ENCODE measurements around the gene MT1E.
"Not testable (repeated sequence)": the region's sequence is repeated elsewhere in the genome, so short reads cannot be mapped to it uniquely, and the experiment has no call there.

MT1E gene

GRCh38 chr16:56647641-56648431 is 22.3 kb downstream of the MT1E start:
- DNase-seq = no peak

GRCh38 chr16:56649271-56649670 is 23.7 kb downstream of the MT1E start:
- DNase-seq = no peak

- no peak for DNase-seq
These were observed 24.2 kb downstream of the MT1E start for GRCh38 chr16:56649820-56650219.

DNA sequence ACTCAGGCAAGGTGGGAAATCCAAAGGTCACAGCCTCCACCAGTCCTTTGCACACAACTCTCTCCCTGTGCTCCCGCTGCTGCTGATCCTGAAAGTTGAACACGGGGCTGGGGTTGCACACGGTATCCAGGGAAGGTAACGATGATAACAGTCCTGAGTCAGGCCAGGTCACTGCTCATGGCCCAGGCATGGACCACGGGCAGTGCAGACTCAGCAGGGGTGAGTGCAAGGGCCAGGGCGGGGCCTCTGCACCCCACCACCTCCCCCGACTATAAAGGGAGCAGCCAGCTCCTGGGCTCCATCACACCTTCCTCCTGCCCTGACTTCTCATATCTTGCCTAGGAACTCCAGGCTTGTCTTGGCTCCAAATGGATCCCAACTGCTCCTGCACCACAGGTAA is 26.0 kb downstream of the MT1E start, which contains the start of gene MT1B:
MT1B (plus strand) TSS at position 301 of the 400 bp plus-strand sequence; CDS start at position 369, 68 bp downstream.
- no peak for DNase-seq

GRCh38 chr16:56652600-56652999 is 27.0 kb downstream of the MT1E start:
- no peak for DNase-seq

GRCh38 chr16:56653218-56653617 is 27.6 kb downstream of the MT1E start:
- DNase-seq = no peak

GRCh38 chr16:56657555-56658326 is 32.2 kb downstream of the MT1E start, which contains the start of gene MT1F:
MT1F (plus strand) TSS chr16:56657959; CDS start chr16:56658059, 100 bp downstream.
- peak; percentile 60 for DNase-seq

- DNase-seq = no peak
These were observed 32.8 kb downstream of the MT1E start for GRCh38 chr16:56658327-56658875.

DNA sequence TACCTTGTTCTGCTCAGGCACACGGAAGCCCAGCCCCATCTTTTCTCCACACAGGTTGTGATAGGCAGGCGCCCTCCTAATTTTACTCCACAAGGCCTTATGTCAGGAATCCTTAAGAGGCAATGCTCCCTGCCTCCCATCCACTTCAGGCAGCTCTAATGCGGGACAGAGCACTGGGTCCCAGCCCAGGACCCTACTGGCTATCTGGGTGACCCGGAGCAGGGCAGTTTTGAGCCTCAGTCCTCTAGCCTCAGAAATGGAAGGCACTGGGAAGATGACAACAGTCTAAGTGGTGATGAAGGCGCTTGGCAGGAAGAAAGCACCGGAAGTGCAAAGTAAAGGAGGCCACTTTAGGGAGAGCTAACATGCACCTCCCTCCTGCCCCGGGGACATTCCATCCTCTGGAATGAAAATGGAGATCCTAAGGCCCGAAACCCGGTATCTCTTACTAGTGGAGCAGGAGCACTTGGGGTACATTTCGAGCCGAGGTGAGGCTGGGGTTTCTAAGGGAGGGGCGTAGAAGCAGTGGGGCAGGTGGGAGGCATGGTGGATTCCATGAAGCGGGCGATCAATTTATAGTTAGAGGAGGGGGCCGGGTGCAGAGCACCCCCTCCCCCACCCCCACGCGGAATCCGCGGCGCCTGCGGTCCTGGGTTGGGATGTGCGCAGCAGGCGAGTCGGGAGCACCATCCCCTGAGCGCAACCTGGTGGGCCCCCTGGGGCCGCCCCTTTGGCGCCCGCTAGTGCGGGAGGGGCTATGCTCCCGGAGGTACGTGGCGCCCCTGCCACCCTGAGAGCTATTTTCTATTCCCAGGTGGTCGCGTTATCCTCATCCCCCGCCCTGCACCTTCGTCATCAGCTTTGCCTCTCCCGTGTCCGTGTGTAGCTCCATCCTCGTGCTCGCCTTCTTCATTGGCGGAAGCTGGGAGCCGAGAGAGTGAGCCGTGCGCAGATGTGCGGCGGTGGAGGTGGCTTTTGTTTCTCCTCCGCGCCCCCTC is 37.1 kb downstream of the MT1E start:
- DNase-seq = peak; percentile 30

DNA sequence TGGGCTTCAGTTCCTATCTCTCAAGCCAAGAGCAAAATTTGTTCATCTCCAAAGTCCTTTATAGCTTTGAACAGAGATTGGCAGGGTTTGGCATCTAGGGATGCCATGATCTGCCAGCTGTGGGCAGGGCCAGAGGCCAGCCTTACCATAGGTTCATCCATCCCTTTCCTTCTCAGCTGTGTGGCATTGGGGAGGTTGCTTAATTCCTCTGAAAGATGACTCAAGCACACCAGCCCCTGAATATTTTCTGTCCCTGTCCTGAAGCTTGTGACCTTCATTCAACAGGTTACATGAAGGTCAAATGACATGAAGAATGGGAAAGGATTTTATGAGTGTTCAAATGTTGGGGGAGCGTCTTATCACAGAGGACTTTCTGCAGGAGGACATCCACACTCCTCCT is 38.9 kb downstream of the MT1E start:
- no peak for DNase-seq

DNA sequence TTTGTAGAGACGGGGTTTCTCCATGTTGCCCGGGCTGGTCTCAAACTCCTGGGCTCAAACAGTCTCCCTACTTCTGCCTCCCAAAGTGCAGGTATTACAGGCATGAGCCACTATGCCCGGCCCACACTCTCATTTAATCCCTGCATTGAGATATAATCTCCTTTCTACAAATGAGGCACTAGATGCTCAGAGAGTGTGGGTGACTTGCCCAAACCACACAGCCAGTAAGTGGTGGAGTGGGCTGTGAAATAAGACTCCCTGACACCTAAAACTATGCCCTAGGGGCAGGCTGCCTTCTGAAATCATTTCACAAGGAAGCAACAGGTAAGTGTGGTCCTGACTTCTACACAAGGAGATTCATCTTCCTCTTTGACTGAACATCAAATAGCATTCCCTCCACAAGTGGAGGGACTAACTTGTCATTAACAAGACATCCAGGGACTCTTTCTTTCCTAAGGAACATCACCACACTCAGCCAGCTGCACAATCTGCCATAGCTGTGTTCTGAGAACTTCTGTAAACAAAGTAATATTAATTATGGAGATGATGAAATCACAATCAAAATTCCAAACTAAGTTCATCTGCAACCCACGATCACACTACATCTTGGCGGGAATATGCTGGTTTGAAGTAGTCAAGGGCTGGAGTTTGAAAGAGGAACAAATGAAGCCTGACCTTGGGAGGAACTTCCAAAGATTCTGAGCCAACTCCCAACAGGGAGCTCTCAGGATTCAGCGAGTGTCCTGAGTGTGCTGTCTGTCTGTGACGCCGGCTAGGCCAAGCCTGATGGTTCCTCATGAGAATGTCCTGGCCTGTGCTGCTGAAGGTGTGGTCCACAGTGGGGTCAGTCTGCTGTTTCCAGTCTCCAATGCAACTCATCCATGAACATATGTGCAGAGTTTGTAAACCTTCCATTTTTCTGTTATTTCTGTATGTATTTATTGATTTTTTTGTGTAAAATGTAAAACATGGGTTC is 40.0 kb downstream of the MT1E start:
- DNase-seq = not testable (repeated sequence)

DNA sequence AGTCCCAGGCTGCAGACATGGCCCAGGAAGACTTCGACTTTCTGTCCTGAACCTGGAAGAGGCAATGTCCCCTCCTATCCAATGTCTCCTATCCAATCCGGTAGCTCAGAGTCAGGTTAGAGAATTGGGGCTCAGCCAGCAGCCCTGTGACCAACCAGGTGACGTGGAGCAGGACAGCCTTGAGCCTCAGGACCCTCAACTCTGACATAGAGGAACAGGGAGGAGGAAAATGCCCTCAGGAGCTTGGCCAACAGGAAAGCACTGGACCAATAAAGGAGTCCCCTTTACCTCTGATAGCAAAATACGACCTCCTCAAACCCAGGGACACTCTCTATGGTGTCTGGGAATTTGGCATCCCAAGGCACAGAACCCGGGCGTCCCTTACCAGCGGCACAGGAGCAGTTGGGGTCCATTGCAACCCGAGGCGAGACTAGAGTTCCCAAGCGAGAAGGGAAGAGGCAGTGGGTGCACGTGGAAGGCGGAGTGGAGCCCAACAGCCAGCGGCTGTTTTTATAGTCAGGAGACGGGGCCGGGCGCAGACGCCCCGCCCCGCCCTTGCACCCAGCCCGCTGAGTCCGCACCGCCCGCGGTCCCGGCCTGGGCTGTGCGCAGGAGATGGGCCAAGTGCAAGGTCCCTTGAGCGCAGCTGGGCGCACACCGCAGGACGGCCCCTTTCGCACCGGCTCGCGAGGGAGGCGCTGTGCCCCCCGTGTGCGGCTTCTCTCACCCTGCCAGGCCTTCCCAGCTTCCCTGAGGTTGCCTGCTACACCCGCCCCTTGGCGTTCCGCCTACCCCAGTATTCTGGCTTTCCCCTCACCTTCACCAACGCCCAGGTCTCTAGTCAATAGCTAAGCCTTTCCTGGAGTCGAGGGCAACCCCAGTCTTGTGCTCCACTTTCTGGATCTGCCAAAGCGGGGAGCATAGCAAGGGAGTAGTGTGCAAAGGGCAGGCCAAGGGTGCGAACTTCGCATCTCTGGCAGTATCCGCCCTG is 42.3 kb downstream of the MT1E start, which contains the start of gene MT1G:
MT1G (minus strand) TSS at position 485 of the 991 bp plus-strand sequence; CDS start at position 413, 72 bp downstream.
- DNase-seq = peak; percentile 46

GRCh38 chr16:56669005-56669839 is 43.6 kb downstream of the MT1E start, which contains the start of gene MT1H:
MT1H (plus strand) TSS chr16:56669814; CDS start chr16:56669885, 71 bp downstream.
- DNase-seq = no peak

- no peak for DNase-seq
These were observed 44.4 kb downstream of the MT1E start for GRCh38 chr16:56669840-56670619.

DNA sequence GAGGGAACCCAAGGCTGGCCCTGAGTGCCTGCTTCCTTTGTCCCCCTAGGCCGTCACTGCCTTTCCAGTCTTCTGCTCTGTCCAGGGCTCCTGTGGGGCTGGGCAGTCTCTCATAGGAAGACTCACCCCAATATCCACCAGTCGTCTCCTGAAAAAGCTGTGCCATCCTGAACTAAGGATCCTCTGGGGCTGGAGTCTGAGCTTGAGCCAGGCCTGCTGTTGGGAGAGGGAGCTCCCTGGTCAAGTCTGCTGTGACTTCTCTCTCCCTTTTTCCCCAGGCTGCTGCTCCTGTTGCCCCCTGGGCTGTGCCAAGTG is 45.0 kb downstream of the MT1E start:
- DNase-seq = no peak

GRCh38 chr16:56671691-56672090 is 46.1 kb downstream of the MT1E start:
- DNase-seq = not testable (repeated sequence)

DNA sequence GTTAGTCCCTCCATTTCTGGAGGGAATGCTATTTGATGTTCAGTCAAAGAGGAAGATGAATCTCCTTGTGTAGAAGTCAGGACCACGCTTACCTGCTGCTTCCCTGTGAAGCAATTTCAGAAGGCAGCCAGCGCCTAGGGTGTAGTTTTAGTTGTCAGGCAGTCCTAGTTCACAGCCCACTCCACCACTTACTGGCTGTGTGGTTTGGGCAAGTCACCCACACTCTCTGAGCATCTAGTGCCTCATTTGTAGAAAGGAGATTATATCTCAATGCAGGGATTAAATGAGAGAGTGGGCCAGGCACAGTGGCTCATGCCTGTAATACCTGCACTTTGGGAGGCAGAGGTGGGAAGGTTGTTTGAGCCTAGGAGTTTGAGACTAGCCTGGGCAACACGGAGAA is 46.6 kb downstream of the MT1E start:
- not testable (repeated sequence) for DNase-seq

All from EL (cell line).